BLaER1 (cell line): ENCODE measurements around the gene EFHD2.
"Not testable (repeated sequence)": the region's sequence is repeated elsewhere in the genome, so short reads cannot be mapped to it uniquely, and the experiment has no call there.

Experiments
- H3K27ac ChIP-seq: shearing (Covaris generic); formaldehyde crosslinking; 2 replicates; pipeline ENCODE4 v1.8.1; 2022
- H3K27me3 ChIP-seq: shearing (Covaris generic); formaldehyde crosslinking; 2 replicates; pipeline ENCODE4 v1.8.1; 2022
- H3K36me3 ChIP-seq: shearing (Covaris generic); formaldehyde crosslinking; 2 replicates; pipeline ENCODE4 v1.8.1; 2022
- H3K4me1 ChIP-seq: shearing (Covaris generic); formaldehyde crosslinking; 2 replicates; pipeline ENCODE4 v1.8.1; 2022
- H3K4me2 ChIP-seq: shearing (Covaris generic); formaldehyde crosslinking; 2 replicates; pipeline ENCODE4 v1.8.1; 2022
- H3K4me3 ChIP-seq: shearing (Covaris generic); formaldehyde crosslinking; 2 replicates; pipeline ENCODE4 v1.8.1; 2022
- H3K9ac ChIP-seq: shearing (Covaris generic); formaldehyde crosslinking; 2 replicates; pipeline ENCODE4 v1.8.1; 2022
- H3K9me3 ChIP-seq: shearing (Covaris generic); formaldehyde crosslinking; 2 replicates; pipeline ENCODE4 v1.8.1; 2022
- H4K20me1 ChIP-seq: shearing (Covaris generic); formaldehyde crosslinking; 2 replicates; pipeline ENCODE4 v1.8.1; 2022
- Cebpa-rat ChIP-seq: shearing (Covaris generic); IDR thresholded peaks from 2 replicates; pipeline ENCODE4 v1.8.1; 2022

Gene EFHD2

GRCh38 chr1:15378729-15379128 lies 31.0 kb upstream of the EFHD2 start:
- TF ChIP-seq Cebpa-rat, result no peak

GRCh38 chr1:15379151-15379550 lies 30.5 kb upstream of the EFHD2 start:
- not testable (repeated sequence) for H3K4me2 ChIP-seq, H4K20me1 ChIP-seq, H3K4me3 ChIP-seq, H3K9me3 ChIP-seq, H3K27ac ChIP-seq, H3K27me3 ChIP-seq, H3K4me1 ChIP-seq, H3K9ac ChIP-seq, H3K36me3 ChIP-seq

More at GRCh38 chr1:15378729-15379128, 31.0 kb upstream of the EFHD2 start:
- Histone ChIP-seq H3K36me3 (no peaks in the 10 kb centered on the region), H3K9me3 (no peaks in the 10 kb centered on the region), H3K4me1 (peaks cover 4% of the 10 kb centered on the region), H3K4me3 (no peak overlapping the region), H3K4me2 (no peak overlapping the region), H3K9ac (no peak overlapping the region), H4K20me1 (no peaks in the 10 kb centered on the region), H3K27ac (no peak overlapping the region), H3K27me3 (no peaks in the 10 kb centered on the region)

- Histone ChIP-seq H3K4me3 (no peak overlapping the region), H4K20me1 (no peaks in the 10 kb centered on the region), H3K27me3 (no peaks in the 10 kb centered on the region), H3K27ac (no peak overlapping the region), H3K9me3 (no peaks in the 10 kb centered on the region), H3K36me3 (no peaks in the 10 kb centered on the region), H3K4me1 (peaks cover 21% of the 10 kb centered on the region), H3K4me2 (no peak overlapping the region), H3K9ac (no peak overlapping the region)
- TF ChIP-seq Cebpa-rat, result no peak
Observed at GRCh38 chr1:15380601-15381508, 28.8 kb upstream of the EFHD2 start.

- Histone ChIP-seq H3K4me2 (no peak overlapping the region), H3K27ac (no peak overlapping the region), H3K27me3 (no peaks in the 10 kb centered on the region), H4K20me1 (no peaks in the 10 kb centered on the region), H3K4me1 (peaks cover 31% of the 10 kb centered on the region), H3K36me3 (no peaks in the 10 kb centered on the region), H3K4me3 (no peak overlapping the region), H3K9me3 (no peaks in the 10 kb centered on the region), H3K9ac (no peak overlapping the region)
- no peak for TF ChIP-seq Cebpa-rat
Observed at GRCh38 chr1:15381805-15382204, 27.9 kb upstream of the EFHD2 start.

GRCh38 chr1:15382601-15383518 lies 26.8 kb upstream of the EFHD2 start:
- no peak overlapping the region for H3K9ac ChIP-seq
- no peak overlapping the region for H3K4me2 ChIP-seq
- no peak overlapping the region for H3K27ac ChIP-seq
- TF ChIP-seq Cebpa-rat, result no peak
- no peaks in the 10 kb centered on the region for H3K36me3 ChIP-seq
- H3K4me3 ChIP-seq, result no peak overlapping the region
- no peaks in the 10 kb centered on the region for H3K27me3 ChIP-seq
- peaks cover 35% of the 10 kb centered on the region for H3K4me1 ChIP-seq
- H4K20me1 ChIP-seq, result no peaks in the 10 kb centered on the region
- H3K9me3 ChIP-seq, result no peaks in the 10 kb centered on the region

- H3K9ac ChIP-seq, result no peak overlapping the region
- no peaks in the 10 kb centered on the region for H3K9me3 ChIP-seq
- no peaks in the 10 kb centered on the region for H3K36me3 ChIP-seq
- H4K20me1 ChIP-seq, result no peaks in the 10 kb centered on the region
- peaks cover 35% of the 10 kb centered on the region for H3K4me1 ChIP-seq
- no peaks in the 10 kb centered on the region for H3K27me3 ChIP-seq
- H3K4me3 ChIP-seq, result no peak overlapping the region
- H3K4me2 ChIP-seq, result peak overlapping the region; percentile 84
- peak overlapping the region; percentile 28; the same call in 1 of the 2 replicates for H3K27ac ChIP-seq
- no peak for TF ChIP-seq Cebpa-rat
Observed at GRCh38 chr1:15383810-15384209, 25.9 kb upstream of the EFHD2 start.

- H3K4me2 ChIP-seq, result peak overlapping the region; percentile 84
- H3K4me1 ChIP-seq, result peaks cover 35% of the 10 kb centered on the region
- no peaks in the 10 kb centered on the region for H4K20me1 ChIP-seq
- H3K9me3 ChIP-seq, result no peaks in the 10 kb centered on the region
- H3K27me3 ChIP-seq, result no peaks in the 10 kb centered on the region
- peak overlapping the region; percentile 45 for H3K4me3 ChIP-seq
- TF ChIP-seq Cebpa-rat, result no peak
- H3K27ac ChIP-seq, result peak overlapping the region; percentile 28; the same call in 1 of the 2 replicates
- peak overlapping the region; percentile 58 for H3K9ac ChIP-seq
- H3K36me3 ChIP-seq, result no peaks in the 10 kb centered on the region
Observed at GRCh38 chr1:15384301-15384901, 25.3 kb upstream of the EFHD2 start.

- H3K4me2 ChIP-seq, result no peak overlapping the region; the same call in 1 of the 2 replicates
Observed at GRCh38 chr1:15385420-15385819, 24.3 kb upstream of the EFHD2 start.

GRCh38 chr1:15386164-15386749 lies 23.4 kb upstream of the EFHD2 start:
- H3K9ac ChIP-seq, result no peak overlapping the region

More at GRCh38 chr1:15385420-15385819, 24.3 kb upstream of the EFHD2 start:
- no peak overlapping the region for H3K27ac ChIP-seq
- H3K4me3 ChIP-seq, result no peak overlapping the region
- no peaks in the 10 kb centered on the region for H3K27me3 ChIP-seq
- H3K9ac ChIP-seq, result no peak overlapping the region
- H3K9me3 ChIP-seq, result no peaks in the 10 kb centered on the region
- TF ChIP-seq Cebpa-rat, result no peak
- H3K36me3 ChIP-seq, result no peaks in the 10 kb centered on the region
- peaks cover 35% of the 10 kb centered on the region for H3K4me1 ChIP-seq
- H4K20me1 ChIP-seq, result no peaks in the 10 kb centered on the region

More at GRCh38 chr1:15386164-15386749, 23.4 kb upstream of the EFHD2 start:
- Histone ChIP-seq H3K4me1 (peaks cover 35% of the 10 kb centered on the region), H3K27ac (no peak overlapping the region), H3K4me3 (no peak overlapping the region), H3K4me2 (peak overlapping the region; percentile 49), H4K20me1 (no peaks in the 10 kb centered on the region), H3K27me3 (no peaks in the 10 kb centered on the region), H3K9me3 (no peaks in the 10 kb centered on the region), H3K36me3 (no peaks in the 10 kb centered on the region)
- TF ChIP-seq Cebpa-rat, result no peak
